Keratinocyte (primary cell): ENCODE measurements around the gene ZSWIM6. TPM values are rescaled to one million over a fixed set of nuclear protein-coding genes. Genes with fewer than 3 reads are reported as not detected.
A peak's percentile ranks its signal among the peaks of the same experiment; 100 is the strongest.

Source experiments
- DNase-seq: peaks from one replicate; pipeline ENCODE4 v3.0.0-alpha.2; 2011; ENCODE audit warnings: low read depth, missing footprints, low spot score
- FAIRE-seq: peaks from 2 replicates; lab custom pipeline; 2011; peaks lifted over from hg19 to GRCh38; lab: Jason Lieb, UNC
- H2AFZ ChIP-seq: 2 replicates; pipeline ENCODE4 v1.6.0; 2012; ENCODE audit warnings: low read length, control low read depth, inconsistent platforms; ENCODE audit not compliant: control insufficient read depth
- H3K27ac ChIP-seq: 2 replicates; pipeline ENCODE4 v1.5.1; 2011; ENCODE audit warnings: low read length; ENCODE audit not compliant: control insufficient read depth, insufficient read depth
- H3K27me3 ChIP-seq: 3 replicates; pipeline ENCODE4 v1.6.0; 2011; ENCODE audit warnings: low read length; ENCODE audit not compliant: control insufficient read depth, insufficient read depth; ENCODE audit errors: extremely low read depth
- H3K36me3 ChIP-seq, 2 experiments: 2 replicates in 1 of 2; 3 replicates in 1 of 2; pipeline ENCODE4 v1.5.1; 2011; ENCODE audit warnings: low read length in 2 of 2, mild to moderate bottlenecking in 1 of 2; ENCODE audit not compliant: control insufficient read depth in 2 of 2, insufficient read depth in 2 of 2; ENCODE audit errors: extremely low read depth in 1 of 2
- H3K4me1 ChIP-seq: 3 replicates; pipeline ENCODE4 v1.5.1; 2011; ENCODE audit warnings: low read length; ENCODE audit not compliant: control insufficient read depth, insufficient read depth; ENCODE audit errors: extremely low read depth
- H3K4me2 ChIP-seq: 3 replicates; pipeline ENCODE4 v1.6.0; 2011; ENCODE audit warnings: low read depth, low read length; ENCODE audit not compliant: control insufficient read depth, insufficient read depth; ENCODE audit errors: extremely low read depth
- H3K4me3 ChIP-seq, 3 experiments: fragments of 200-600 bp in 1 of 3; sonication (generic) in 1 of 3; 2 replicates in 2 of 3; 3 replicates in 1 of 3; pipeline ENCODE4 v1.5.1; 2011 to 2016; ENCODE audit warnings: low read length in 3 of 3, mild to moderate bottlenecking in 3 of 3, control low read depth in 2 of 3, inconsistent platforms in 1 of 3, low read depth in 1 of 3, mixed read lengths in 1 of 3, mixed run types in 1 of 3, moderate library complexity in 1 of 3; ENCODE audit not compliant: control insufficient read depth in 2 of 3, insufficient read depth in 2 of 3; ENCODE audit errors: extremely low read depth in 1 of 3
- H3K79me2 ChIP-seq: 2 replicates; pipeline ENCODE4 v1.6.0; 2012; ENCODE audit warnings: low read length; ENCODE audit not compliant: control insufficient read depth, insufficient read depth
- H3K9ac ChIP-seq: 3 replicates; pipeline ENCODE4 v1.6.0; 2011; ENCODE audit warnings: low read length; ENCODE audit not compliant: control insufficient read depth, insufficient read depth; ENCODE audit errors: extremely low read depth
- H3K9me1 ChIP-seq: 3 replicates; pipeline ENCODE4 v1.6.0; 2011; ENCODE audit warnings: low read length; ENCODE audit not compliant: control insufficient read depth, insufficient read depth; ENCODE audit errors: extremely low read depth
- H3K9me3 ChIP-seq: 2 replicates; pipeline ENCODE4 v1.5.1; 2012; ENCODE audit warnings: low read depth, low read length; ENCODE audit not compliant: control insufficient read depth
- H4K20me1 ChIP-seq: 3 replicates; pipeline ENCODE4 v1.6.0; 2011; ENCODE audit warnings: low read length; ENCODE audit not compliant: control insufficient read depth, insufficient read depth; ENCODE audit errors: extremely low read depth
- EZH2 ChIP-seq: IDR thresholded peaks from one replicate; pipeline ENCODE4 v1.6.1; 2012; ENCODE audit warnings: inconsistent platforms, mild to moderate bottlenecking, low read length, moderate library complexity
- dilution Hi-C: fragments of 300-500 bp; cut with MboI; formaldehyde crosslinking; loops from one replicate; pipeline ENCODE4 v1.7.0; 2020; ENCODE audit warnings: low sequenced_read_pairs; ENCODE audit not compliant: extremely low pct_ligation_motif_present
- polyA plus RNA-seq, 5 experiments: library from polyadenylated mRNA; depleted of rRNA in 3 of 5; stranded (reverse) in 3 of 5; stranded (forward) in 1 of 5; unstranded in 1 of 5; fragments of >200 nt; gene quantifications; 1 replicate in 1 of 5; 2 replicates in 3 of 5; 3 replicates in 1 of 5; pipeline versions ENCODE4 v1.2.1 to v1.2.3, GENCODE V29; 2011 to 2012; ENCODE audit warnings: missing spikeins in 2 of 5, low read depth in 1 of 5, low replicate concordance in 1 of 5
- TF ChIP-seq, protein P1 (sequence below), 3 experiments: IDR thresholded peaks in 1 of 3; conservative IDR thresholded peaks in 1 of 3; optimal IDR thresholded peaks in 1 of 3; 2 replicates in 2 of 3; 3 replicates in 1 of 3; pipeline versions ENCODE3 to v1.5.1; 2011; ENCODE audit warnings: low read length in 3 of 3, mild to moderate bottlenecking in 3 of 3, moderate library complexity in 2 of 3, control low read depth in 1 of 3, inconsistent platforms in 1 of 3; ENCODE audit not compliant: insufficient read depth in 2 of 3; ENCODE audit errors: extremely low read depth in 1 of 3

Gene ZSWIM6
- polyA plus RNA-seq, 1 donor (not counting 4 experiments of a cell fraction or from before 2014, with no cell fraction given) = 9.9 TPM

DNA sequence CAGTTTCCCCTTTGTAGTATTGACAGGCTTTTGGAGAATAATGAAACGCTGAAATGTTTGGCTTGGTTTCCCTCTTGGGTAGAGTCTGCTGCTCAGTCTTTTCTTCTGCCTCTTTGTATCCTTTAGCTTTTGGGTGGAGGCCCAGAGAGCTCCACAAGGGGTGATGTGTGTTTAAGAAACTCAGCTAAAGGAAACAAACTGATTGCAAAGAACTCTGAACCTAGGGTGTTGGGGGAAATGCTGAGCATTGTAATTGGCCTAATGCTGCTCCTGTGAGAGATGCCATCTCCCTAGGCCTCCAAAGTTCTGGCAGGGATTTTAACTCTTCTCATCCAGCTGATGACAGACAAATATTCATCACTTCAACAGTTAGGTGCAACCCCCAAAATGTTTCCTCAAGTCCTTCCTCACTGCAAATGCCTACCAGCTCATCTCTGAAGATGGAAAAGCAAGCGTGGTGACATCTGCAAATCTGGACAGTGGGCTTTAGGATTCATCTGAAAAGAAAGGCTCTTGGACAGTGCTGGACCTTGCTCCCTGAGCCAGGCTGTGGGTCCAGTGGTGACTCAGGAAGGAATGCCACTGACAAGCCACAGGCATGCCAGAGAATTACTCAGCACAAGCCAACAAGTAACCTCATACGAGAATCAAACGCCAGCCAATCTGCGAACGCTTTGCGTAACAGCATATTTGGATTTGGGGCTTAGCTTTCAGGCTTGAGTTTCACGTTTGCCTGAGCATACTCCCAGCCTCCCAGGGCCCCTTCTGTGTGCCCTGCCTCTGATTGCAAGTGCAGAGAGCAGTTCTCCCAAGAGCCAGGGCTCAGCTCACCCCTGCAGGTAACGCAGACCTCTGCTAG is 30.5 kb upstream of the ZSWIM6 start:
- peak overlapping the region; percentile 73 for H3K27ac ChIP-seq
- no peaks in the 10 kb centered on the region for H3K9me3 ChIP-seq
- H3K9ac ChIP-seq = peak overlapping the region; percentile 53
- no peak overlapping the region for H2AFZ ChIP-seq
- H3K36me3 ChIP-seq = no peaks in the 10 kb centered on the region
- FAIRE-seq = peak; percentile 98
- peak overlapping the region in 2 of 3 experiments; percentile 15 to 25 for H3K4me3 ChIP-seq
- H3K4me1 ChIP-seq = peaks cover 68% of the 10 kb centered on the region
- H3K27me3 ChIP-seq = no peaks in the 10 kb centered on the region
- H3K4me2 ChIP-seq = peak overlapping the region; percentile 62
- DNase-seq = no peak
- dilution Hi-C loops = no loop called here
- TF ChIP-seq, protein P1, sequence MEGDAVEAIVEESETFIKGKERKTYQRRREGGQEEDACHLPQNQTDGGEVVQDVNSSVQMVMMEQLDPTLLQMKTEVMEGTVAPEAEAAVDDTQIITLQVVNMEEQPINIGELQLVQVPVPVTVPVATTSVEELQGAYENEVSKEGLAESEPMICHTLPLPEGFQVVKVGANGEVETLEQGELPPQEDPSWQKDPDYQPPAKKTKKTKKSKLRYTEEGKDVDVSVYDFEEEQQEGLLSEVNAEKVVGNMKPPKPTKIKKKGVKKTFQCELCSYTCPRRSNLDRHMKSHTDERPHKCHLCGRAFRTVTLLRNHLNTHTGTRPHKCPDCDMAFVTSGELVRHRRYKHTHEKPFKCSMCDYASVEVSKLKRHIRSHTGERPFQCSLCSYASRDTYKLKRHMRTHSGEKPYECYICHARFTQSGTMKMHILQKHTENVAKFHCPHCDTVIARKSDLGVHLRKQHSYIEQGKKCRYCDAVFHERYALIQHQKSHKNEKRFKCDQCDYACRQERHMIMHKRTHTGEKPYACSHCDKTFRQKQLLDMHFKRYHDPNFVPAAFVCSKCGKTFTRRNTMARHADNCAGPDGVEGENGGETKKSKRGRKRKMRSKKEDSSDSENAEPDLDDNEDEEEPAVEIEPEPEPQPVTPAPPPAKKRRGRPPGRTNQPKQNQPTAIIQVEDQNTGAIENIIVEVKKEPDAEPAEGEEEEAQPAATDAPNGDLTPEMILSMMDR (optimal IDR thresholded peaks at IDR 0.05 in 1 of 3, IDR thresholded peaks at IDR 0.05 in 1 of 3, conservative IDR thresholded peaks at IDR 0.05 in 1 of 3; ENCODE audit: extremely low read depth in 1 of 3, insufficient read depth in 2 of 3, low read length in 3 of 3) = no peak
- TF ChIP-seq EZH2 = no peak
- H3K79me2 ChIP-seq = no peaks in the 10 kb centered on the region
- peaks cover 4% of the 10 kb centered on the region for H3K9me1 ChIP-seq
- H4K20me1 ChIP-seq = peaks cover 3% of the 10 kb centered on the region

DNA sequence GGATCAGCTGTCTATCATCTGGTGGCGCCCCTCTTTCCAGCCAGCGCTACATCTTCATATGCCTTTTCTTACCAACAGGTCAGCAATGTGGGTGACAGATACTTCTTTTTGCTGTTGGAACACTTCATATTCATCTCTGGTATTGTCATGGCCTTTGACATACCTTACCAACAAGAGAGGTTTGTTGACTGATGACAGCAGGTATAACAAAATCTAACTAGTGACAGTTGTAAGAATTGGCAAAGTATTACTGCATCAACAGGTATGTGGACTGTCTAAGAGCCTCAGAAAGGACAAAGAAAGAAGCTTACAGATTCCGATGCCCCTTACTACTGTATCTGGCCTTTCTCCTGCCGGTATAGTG is 29.9 kb upstream of the ZSWIM6 start:
- no peaks in the 10 kb centered on the region for H3K27me3 ChIP-seq
- peaks cover 4% of the 10 kb centered on the region for H3K9me1 ChIP-seq
- FAIRE-seq (peak; percentile 59), DNase-seq (no peak)
- dilution Hi-C loops = no loop called here
- H3K4me2 ChIP-seq = peak overlapping the region; percentile 62
- H3K36me3 ChIP-seq = no peaks in the 10 kb centered on the region
- peak overlapping the region in 2 of 3 experiments; percentile 15 to 25 for H3K4me3 ChIP-seq
- H3K9me3 ChIP-seq = no peaks in the 10 kb centered on the region
- peaks cover 3% of the 10 kb centered on the region for H4K20me1 ChIP-seq
- H2AFZ ChIP-seq = no peak overlapping the region
- H3K4me1 ChIP-seq = peaks cover 74% of the 10 kb centered on the region
- H3K79me2 ChIP-seq = no peaks in the 10 kb centered on the region
- H3K9ac ChIP-seq = peak overlapping the region; percentile 53
- H3K27ac ChIP-seq = peak overlapping the region; percentile 73
- TF ChIP-seq, protein P1 (optimal IDR thresholded peaks at IDR 0.05 in 1 of 3, IDR thresholded peaks at IDR 0.05 in 1 of 3, conservative IDR thresholded peaks at IDR 0.05 in 1 of 3; ENCODE audit: extremely low read depth in 1 of 3, insufficient read depth in 2 of 3, low read length in 3 of 3) = no peak
- no peak for TF ChIP-seq EZH2
